Stimulated activated CD4-positive, alpha-beta T cell treated with anti-CD3 and anti-CD28 coated beads, Interleukin-4, amount 100 ng/mL, for 48 hours (primary cell): ENCODE data around the gene AK8.
A peak's percentile ranks its signal among the peaks of the same experiment; 100 is the strongest.

ENCODE experiments used
- DNase-seq, 2 donors: peaks; one replicate each; pipeline ENCODE4 v3.0.0-alpha.2; 2020; ENCODE audit warnings: low read depth in 2 of 2

The AK8 gene

GRCh38 chr9:132888151-132888550 lies 10.1 kb upstream of the AK8 start:
- DNase-seq: no peak

GRCh38 chr9:132887181-132888120 lies 9.4 kb upstream of the AK8 start:
- DNase-seq: no peak

- no peak for DNase-seq
Observed at GRCh38 chr9:132886334-132886725, 8.2 kb upstream of the AK8 start.

GRCh38 chr9:132885720-132886333 lies 7.7 kb upstream of the AK8 start:
- no peak for DNase-seq

- no peak for DNase-seq
Observed at GRCh38 chr9:132883349-132884294, 5.5 kb upstream of the AK8 start.

GRCh38 chr9:132882616-132883015 lies 4.5 kb upstream of the AK8 start:
- no peak for DNase-seq

- no peak for DNase-seq
Observed at GRCh38 chr9:132881826-132882225, 3.7 kb upstream of the AK8 start.

GRCh38 chr9:132880324-132880661 lies 2.2 kb upstream of the AK8 start:
- no peak for DNase-seq

GRCh38 chr9:132879457-132880323 lies 1.6 kb upstream of the AK8 start:
- DNase-seq: no peak

GRCh38 chr9:132878695-132879456 lies 792 bp upstream of the AK8 start, which contains the start of gene SPACA9:
Gene SPACA9, plus strand, starts transcription at chr9:132878898. Its CDS starts 5,050 bp downstream, at chr9:132883948.
- peak; percentile 28 to 42 for DNase-seq

GRCh38 chr9:132877458-132877823 lies 643 bp downstream of the AK8 start:
- no peak for DNase-seq

GRCh38 chr9:132876849-132877248 lies 1.2 kb downstream of the AK8 start:
- no peak for DNase-seq

GRCh38 chr9:132875159-132875558 lies 2.9 kb downstream of the AK8 start:
- no peak for DNase-seq

GRCh38 chr9:132873403-132873802 lies 4.7 kb downstream of the AK8 start:
- DNase-seq: peak in 1 of 2 donors; percentile 15

GRCh38 chr9:132869266-132869665 lies 8.8 kb downstream of the AK8 start:
- DNase-seq: no peak

- no peak for DNase-seq
Observed at GRCh38 chr9:132866898-132867297, 11.2 kb downstream of the AK8 start.

- no peak for DNase-seq
Observed at GRCh38 chr9:132864691-132865090, 13.4 kb downstream of the AK8 start.

- DNase-seq: no peak
Observed at GRCh38 chr9:132864277-132864676, 13.8 kb downstream of the AK8 start.

GRCh38 chr9:132863096-132863495 lies 15.0 kb downstream of the AK8 start:
- no peak for DNase-seq

- DNase-seq: no peak
Observed at GRCh38 chr9:132862533-132862932, 15.6 kb downstream of the AK8 start.
